Spleen (tissue), 7 donors: Measurements from ENCODE around the gene RBM38.

ENCODE experiments used
- POLR2A ChIP-seq, 3 donors: fragments of 450-650 bp; IDR thresholded peaks; one replicate each; pipeline ENCODE4 v1.5.1; 2017; ENCODE audit warnings: antibody characterized with exemption in 3 of 3, mild to moderate bottlenecking in 1 of 3
- POLR2AphosphoS5 ChIP-seq, 3 donors: sonication (generic); formaldehyde crosslinking; IDR thresholded peaks; one replicate each; pipeline ENCODE4 v1.5.1; 2017; ENCODE audit warnings: antibody characterized with exemption in 3 of 3
- TF ChIP-seq, protein P1 (sequence below), 11 experiments: fragments of 200-600 bp in 7 of 11; fragments of 450-650 bp in 4 of 11; sonication (generic) in 4 of 11; IDR thresholded peaks in 8 of 11; conservative IDR thresholded peaks in 3 of 11; 1 replicate in 7 of 11; 2 replicates in 4 of 11; pipeline versions ENCODE4 v1.4.0 to v1.8.0; 2016 to 2021; ENCODE audit warnings: antibody characterized with exemption in 11 of 11, inconsistent platforms in 4 of 11, mild to moderate bottlenecking in 1 of 11
- donor health status: DM: no; HTN: no; CAD: no; lungs with moderate emphysema.
- donor health status: DM: no; HTN: no; CAD: no.
- donor health status: DM: no; HTN: no; CAD: no.

DNA sequence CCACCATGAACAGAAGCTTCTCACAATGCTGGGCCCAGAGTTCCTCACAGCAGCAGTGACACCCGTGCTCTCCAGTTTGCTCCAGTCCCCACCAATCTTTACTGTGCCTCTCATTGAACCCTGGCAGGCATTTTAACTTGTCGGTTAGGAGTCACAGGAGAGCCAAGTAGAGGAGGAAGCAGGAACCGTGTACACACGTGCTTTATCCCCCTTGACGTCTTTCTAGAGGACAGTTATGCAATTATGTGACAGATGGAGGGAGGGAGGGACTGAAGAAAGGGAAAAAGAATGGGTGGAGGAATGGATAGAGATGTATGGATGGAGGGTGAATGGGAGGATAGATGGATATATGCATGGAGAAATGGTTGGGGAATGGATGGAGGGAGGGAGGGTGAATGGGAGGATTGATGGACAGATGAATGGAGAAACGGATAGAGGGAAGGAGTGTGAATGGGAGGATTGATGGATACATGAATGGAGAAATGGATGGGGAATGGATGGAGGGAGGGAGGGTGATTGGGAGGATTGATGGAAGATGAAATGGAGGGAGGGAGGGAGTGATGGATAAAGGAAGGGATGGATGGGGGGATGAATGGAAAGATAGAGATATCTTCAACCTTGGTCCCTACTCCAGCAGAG, 26.0 kb downstream of the RBM38 start:
- TF ChIP-seq, protein P1, sequence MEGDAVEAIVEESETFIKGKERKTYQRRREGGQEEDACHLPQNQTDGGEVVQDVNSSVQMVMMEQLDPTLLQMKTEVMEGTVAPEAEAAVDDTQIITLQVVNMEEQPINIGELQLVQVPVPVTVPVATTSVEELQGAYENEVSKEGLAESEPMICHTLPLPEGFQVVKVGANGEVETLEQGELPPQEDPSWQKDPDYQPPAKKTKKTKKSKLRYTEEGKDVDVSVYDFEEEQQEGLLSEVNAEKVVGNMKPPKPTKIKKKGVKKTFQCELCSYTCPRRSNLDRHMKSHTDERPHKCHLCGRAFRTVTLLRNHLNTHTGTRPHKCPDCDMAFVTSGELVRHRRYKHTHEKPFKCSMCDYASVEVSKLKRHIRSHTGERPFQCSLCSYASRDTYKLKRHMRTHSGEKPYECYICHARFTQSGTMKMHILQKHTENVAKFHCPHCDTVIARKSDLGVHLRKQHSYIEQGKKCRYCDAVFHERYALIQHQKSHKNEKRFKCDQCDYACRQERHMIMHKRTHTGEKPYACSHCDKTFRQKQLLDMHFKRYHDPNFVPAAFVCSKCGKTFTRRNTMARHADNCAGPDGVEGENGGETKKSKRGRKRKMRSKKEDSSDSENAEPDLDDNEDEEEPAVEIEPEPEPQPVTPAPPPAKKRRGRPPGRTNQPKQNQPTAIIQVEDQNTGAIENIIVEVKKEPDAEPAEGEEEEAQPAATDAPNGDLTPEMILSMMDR (IDR thresholded peaks at IDR 0.05 in 8 of 11, conservative IDR thresholded peaks at IDR 0.05 in 3 of 11): no peak
- no peak for TF ChIP-seq POLR2AphosphoS5 (IDR thresholded peaks at IDR 0.05)
- no peak for TF ChIP-seq POLR2A (IDR thresholded peaks at IDR 0.05)
